GM19043 (cell line): ENCODE results near the gene BTN1A1.
A peak's percentile ranks its signal among the peaks of the same experiment; 100 is the strongest.
"Not testable (repeated sequence)": the region's sequence is repeated elsewhere in the genome, so short reads cannot be mapped to it uniquely, and the experiment has no call there.

Experiments
- ATAC-seq: cut with Tn5 transposase; IDR thresholded peaks from one replicate; pipeline ENCODE4 v1.9.1; 2021; ENCODE audit warnings: low read depth; ENCODE audit not compliant: unreplicated experiment

Gene BTN1A1

DNA sequence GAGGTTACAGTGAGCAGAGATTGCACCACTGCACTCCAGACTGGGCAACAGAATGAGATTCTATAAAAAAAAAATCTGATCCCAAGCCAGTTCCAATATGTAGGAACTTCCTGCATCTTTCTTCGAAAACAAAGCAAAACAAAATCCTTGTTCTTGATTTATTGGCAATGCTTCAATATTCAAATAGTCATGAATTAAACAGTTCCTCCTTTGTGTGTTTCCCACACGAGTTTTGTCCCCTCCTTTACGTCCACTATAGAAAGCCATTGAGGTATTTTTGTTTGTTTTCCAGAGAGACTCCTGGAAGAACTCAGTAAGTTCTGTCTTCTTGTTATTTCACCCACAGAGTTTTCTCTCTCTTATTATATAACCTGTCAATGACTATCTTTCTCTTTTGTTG lies 7.6 kb downstream of the BTN1A1 start:
- no peak for ATAC-seq

DNA sequence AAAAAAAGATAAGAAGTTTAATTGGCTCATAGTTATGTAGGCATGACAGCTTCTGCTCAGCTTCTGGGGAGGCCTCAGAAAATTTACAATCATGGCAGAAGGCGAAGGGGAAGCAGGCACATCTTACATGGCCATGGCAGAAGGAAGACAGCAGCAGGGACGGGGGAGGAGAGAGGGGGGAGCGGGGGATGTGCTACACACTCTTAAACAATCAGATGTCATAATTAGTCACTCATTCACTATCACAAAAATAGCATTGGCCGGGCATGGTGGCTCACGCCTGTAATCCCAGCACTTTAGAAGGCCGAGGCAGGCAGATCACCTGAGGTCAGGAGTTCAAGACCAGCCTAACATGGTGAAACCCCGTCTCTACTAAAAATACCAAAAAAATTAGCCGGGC lies 10.9 kb downstream of the BTN1A1 start:
- ATAC-seq: not testable (repeated sequence)

DNA sequence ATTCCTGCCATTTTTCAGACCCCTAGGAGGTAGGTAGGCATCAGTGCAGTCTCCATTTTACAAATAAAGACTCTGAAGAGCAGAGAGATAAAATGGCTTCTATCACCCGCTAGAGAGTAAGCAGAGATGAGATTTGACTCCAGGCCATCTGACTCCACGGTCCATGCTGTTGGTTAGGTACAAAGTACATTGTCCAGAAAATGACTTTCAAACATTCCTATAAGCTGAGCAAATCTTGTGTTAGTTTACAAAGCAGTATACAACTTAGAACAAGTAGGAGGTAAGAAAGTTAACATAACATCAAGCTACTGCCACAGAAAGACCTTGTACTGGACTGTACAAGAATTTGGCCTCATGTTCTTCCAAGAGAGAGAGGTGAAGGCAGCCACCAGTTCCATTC lies 14.9 kb downstream of the BTN1A1 start:
- ATAC-seq: no peak

DNA sequence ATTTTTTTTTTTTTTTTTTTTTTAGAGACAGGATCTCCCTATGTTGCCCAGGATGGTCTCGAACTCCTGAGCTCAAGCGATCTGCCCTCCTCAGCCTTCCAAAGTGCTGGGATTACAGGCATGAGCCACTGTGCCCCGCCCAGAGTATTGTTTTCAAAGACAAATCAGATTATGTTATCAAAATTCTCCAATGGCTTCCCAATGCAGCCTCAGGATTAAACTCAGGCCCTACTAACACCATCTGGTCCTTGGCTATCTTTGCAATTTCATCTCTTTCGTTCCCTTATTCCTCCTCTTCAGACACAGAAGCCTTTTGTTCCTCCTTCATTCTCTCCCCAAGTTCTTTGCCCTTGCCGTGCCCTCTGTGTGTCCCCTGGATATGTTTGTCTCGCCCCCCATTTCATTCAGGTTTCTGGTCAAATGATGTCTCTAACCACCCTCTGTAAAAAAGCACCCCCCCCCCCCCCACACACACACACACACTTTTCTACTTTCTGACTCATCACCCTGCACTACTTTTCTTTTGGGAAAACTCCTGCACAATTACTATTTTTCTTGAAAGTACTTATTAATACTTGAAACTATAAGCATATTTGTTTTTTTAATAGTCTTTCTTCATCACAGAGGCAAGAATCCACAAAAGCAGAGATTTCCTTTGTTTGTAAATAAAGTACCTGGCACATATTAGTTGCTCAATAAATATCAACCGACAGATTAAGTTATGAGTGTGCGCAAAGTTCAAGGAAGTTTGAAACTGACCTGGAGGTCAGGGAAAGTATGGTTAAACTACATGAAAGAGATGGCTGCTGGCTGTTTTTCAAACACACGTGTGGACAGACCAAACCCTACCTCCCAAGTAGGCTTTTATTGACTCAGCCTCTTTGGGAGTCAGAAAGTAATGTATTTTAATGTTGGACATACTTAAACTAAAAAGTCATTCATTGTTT lies 16.7 kb downstream of the BTN1A1 start:
- ATAC-seq: no peak

DNA sequence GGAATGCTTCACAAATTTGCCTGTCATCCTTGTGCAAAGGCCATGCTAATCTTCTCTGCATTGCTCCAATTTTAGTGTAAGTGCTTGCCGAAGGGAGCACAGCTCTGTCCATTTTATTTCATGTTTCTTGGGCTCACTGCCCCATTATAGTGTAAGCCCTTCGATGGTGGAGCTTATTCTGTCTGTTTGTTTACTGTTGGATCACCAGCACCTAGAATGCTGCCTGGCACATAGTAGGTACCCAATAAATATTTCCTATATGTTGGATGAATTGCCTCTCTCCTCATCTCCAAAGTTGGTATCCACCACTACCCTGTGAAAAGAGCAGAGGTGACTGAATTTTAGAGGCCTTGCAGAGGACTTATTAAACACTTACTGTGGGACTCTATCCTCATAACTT lies 19.3 kb downstream of the BTN1A1 start:
- no peak for ATAC-seq

DNA sequence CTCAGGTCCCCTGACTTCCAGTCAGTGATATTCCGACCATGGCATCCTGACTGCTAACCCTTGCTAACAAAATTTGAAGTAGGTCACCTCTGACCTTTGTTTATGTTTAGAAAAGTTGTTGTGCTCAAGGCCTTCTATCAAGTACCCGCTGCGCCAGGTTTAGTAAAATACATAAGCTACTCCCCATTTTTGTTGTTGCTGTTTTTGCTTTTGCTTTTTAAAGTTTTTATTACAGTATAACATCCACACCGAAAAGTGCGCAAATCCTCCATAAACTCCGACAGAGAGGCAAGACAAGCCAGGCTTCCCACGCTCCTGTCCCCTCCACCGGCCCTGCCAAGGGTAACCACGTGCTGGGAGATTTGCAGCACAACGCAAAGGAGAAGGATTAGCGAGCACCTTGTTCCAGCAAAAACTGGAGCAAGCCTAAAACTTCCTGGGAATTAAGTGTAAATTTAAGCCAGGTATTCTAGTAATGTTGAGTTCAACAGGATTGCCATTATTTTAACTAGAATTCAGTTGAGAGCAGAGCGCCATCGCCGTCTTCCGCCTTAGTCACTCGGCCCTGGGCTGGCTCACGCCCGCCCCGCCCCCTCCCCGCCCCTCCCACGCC lies 20.2 kb downstream of the BTN1A1 start:
- ATAC-seq: peak; percentile 28

DNA sequence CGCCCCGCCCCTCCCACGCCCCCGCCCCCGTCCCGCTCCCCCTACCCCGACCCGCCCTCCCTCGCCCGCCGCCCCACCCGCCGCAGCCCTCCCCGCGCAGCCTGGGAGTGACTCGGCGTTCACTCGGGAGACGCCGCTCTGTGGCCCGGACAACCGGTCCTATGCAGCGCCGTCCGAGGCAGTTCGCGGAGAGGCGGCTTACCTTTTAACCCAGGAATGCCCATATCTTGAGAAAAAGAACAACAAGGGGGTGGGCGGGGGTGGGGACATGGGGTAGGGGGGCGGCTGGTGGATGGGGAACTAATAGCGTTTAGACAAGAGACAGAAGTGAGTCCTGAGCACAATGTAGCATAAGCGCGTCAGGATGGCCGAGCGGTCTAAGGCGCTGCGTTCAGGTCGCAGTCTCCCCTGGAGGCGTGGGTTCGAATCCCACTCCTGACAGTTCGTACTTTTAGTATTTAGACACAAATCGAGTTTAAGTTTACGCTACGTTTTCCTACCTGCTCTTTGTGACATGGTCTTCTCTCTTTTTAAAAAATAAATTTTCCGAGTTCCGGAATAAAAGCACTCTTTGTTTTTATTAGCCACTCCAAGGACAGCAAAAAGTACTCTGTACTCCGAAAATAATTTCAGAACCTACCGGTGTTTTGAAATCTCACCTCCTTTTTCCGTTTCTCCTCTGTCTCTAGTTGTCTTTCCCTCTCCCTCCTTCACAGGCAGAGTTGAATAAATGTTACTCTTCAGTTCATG lies 20.9 kb downstream of the BTN1A1 start:
- peak; percentile 28 for ATAC-seq

DNA sequence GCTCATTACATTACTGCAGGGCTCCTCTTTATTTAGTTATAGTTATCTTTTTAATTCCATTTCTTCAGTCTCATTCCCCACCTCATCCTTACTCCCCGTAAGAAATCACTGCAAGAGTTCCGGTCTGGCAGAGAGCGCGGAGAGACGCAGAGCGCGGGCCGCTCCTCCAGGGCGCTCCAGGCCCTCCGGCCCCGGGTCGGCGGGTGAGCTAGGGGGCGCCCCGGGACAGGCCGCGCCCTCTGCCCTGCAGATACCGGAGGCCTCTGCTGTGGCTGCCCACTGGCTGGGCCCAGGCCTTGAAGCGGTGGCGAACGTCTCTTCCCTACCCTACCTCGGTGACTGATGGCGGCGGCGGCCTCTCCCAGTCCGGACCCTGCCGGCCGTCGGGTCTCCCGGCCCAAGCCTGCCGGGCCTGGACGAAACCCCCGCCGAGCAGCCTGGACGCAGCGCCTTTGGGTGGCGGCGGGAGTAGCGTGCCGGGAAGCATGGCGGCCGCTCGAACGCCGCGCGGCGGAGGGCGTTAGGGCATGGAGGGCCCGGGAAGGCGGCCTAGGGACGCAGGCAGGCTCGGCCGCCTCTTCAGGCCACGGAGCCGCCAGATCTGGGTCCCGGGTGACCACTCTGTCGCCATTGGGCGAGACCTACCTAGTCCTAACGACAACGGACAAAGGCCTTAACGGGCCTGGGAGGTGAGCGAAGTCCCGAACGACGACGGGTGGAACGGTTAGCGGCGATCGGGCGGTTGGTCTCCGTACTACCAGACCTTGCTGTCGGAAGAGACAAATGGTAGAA lies 21.7 kb downstream of the BTN1A1 start:
- ATAC-seq: peak; percentile 85

DNA sequence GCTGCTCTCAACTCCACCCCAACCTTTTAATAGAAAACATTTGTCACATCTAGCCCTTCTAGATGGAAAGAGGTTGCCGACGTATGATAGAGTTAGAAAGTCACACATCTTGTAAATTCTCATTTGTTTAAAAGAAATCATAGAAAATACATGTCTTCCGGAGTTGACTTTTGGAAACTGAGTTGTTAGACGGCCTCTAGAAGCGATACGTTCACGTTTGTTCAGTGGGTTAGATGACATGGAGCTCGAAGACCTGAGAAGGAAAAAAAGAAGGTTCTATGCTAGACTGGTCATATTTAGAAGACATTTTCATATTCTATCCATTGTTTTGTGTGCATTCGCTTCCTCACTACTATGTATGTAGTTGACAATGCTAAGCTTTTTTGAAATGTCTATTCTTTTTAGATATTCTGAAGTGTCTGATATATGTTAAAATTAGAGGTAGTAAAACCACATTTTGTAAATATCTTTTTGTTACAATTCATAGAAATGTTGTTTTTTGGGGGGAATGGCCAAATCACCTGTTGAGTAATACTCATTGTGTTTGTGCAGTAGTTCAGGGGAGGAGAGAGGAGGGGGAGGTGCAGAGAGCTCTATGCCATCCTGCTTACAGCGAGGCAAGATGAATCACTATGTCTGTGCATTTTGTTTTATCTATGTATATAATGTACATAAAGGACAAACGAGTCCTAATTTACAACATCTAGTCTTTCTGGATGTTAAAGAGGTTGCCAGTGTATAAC lies 22.6 kb downstream of the BTN1A1 start:
- ATAC-seq: not testable (repeated sequence)

DNA sequence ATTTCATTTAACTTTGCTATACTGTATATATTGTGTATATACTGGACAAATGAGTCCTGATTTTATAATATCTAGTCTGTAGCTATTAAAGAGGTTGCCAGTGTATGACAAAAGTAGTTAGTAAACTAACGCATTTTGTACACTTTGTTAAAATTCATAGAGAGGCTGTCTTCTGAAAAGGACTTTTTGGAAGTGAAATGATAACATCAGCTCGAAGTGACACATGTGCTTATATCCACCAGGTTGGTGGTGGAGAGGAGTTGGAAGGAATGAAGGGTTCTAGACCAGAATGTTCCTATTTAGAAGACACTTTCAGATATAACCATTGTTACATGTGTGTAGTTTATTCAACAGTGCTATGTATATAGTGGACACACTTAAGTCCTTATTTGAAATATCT lies 24.2 kb downstream of the BTN1A1 start:
- not testable (repeated sequence) for ATAC-seq

DNA sequence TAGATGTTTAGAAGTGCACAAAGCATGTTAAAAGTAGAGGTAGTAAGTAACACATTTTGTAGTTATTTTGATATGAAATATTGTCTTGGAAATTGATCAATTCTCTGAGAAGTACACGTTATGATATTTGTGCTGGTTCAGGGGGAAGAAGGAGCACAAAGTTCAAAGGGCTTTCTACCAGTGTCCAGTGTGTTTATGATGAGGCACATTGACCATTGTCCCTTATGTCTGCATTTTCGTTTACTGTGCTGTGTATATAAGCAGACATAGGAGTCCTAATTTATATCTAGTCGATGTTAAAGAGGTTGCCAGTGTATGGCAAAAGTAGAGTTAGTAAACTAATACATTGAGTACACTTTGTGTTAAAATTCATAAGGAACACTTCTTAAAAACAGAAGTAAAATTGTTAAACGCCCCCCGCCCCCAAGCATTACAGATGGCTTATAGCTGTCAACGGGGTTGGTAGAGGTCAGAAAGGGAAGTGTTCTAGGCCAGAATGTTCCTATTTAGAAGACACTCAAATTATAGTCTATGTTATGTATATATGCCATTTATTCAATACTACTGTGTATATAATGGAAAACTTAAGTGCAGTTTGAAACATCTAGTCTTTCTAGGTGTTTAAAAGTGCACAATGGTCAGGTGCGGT lies 24.7 kb downstream of the BTN1A1 start:
- ATAC-seq: no peak

DNA sequence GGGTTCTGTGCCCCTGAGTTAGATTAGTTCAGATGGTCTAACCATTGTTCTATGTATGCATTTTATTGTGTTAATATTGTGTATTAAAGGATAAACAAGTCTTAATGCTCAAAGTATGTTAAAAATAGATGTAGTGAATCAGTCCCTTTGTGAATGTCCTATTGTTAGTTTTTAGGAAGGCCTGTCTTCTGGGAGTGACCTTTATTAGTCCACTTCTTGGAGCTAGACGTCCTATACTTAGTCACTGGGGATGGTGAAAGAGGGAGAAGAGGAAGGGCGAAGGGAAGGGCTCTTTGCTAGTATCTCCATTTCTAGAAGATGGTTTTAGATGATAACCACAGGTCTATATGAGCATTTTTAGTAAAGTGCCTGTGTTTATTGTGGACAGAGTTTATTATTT lies 25.7 kb downstream of the BTN1A1 start:
- ATAC-seq: no peak

DNA sequence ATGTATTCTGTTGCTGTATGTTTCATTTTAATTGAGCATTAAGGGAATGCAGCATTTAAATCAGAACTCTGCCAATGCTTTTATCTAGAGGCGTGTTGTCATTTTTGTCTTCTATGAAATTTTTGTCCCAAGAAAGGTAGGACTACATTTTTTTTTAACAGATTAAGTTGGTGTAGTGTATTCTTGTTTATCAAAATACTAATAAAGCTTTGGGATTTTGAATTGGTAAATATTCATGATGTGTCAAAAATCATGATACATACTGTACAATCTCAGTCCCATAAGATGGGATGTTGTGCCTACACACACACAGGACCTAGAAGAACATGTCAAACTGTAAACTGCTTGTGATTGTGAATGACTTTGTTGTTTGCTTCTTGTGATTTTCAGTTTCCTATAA lies 26.8 kb downstream of the BTN1A1 start:
- no peak for ATAC-seq

DNA sequence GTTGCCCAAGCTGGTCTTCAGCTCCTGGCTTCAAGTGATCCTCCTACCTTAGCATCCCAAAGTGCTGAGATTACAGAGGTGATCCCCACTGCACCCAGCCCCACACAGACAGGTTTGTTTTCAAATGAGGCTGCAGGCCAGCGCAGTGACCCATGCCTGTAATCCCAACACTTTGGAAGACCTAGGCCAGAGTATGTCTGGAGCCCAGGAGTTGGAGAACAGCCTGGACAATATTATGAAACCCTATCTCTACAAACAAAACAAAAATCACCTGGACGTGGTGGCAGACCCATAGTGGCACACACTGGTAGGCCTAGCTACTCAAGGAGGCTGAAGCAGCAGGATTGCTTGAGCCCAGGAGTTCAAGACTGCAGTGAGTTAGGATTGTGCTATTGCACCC lies 30.1 kb downstream of the BTN1A1 start:
- ATAC-seq: no peak

DNA sequence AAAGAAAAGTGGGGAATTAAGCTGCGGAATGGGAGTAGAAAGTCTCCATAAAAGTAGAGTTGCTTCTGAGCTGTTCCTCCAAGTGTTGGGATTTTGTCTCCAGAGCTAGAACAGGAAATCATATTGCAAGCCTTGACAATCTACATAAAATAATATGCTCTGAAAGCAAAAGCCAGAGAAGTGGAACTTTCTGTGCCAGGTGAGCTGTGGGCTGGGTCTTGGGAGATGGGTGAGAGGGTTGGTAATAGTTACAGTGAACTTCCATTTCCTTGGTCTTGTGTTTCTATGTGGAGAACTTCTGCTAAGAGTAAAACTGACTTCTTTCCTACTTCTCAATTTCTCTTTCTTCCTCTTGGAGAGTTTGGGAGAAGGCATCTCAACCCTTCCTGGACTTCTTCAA lies 31.8 kb downstream of the BTN1A1 start:
- ATAC-seq: no peak

DNA sequence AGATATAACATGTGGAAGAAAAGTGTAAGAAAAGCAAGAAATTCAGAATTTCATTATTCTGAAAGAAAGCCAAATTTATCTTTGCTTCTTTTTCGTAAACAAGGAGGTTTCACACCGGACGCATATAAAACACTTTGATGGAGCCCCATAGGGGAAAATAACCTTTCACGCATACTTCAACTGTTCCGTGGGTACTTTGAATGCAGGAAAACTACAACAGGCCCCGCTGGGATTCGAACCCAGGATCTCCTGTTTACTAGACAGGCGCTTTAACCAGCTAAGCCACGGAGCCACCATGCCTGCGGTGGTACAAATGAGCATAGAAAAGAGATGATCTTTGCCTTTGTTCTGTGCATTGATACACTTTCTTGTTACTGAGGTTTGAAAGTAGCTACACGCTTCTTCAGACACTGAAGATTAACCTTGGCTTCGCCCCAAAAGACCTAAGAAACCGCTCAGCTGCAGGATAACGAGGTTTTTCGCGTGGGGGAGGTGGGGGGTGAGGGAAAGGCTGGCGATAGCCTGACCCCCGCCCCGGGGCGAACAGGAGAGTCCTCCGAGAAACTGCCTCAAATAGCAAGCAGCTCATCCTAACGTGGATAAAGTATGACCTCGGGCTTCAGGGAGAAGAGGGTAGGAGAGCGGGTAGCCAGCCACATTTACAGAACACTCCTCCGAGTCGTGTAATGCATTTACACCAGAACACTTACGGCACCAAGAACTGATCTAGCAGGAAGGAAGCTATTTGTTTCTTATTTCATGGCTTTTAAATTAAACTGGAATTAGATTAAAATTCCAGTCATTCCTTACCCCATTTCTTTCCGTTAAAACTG lies 32.8 kb downstream of the BTN1A1 start:
- ATAC-seq: no peak

DNA sequence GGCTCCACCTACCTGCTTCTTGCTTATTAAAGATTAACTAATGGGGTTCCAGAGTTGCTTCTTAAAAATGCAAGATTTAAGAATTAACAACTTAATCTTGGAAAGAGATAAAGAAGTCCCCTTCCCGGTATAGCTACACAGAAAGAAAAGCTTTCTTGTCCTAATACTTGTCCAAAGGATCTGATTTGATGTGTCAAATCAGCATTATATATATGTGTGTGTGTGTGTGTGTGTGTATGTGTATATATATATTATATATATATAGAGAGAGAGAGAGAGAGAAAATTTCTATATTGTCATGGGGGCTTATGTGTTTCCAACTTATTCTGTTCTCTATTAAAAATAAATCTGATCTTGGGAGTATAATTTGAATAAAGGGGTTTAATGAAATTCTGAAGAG lies 33.4 kb downstream of the BTN1A1 start:
- ATAC-seq: no peak

DNA sequence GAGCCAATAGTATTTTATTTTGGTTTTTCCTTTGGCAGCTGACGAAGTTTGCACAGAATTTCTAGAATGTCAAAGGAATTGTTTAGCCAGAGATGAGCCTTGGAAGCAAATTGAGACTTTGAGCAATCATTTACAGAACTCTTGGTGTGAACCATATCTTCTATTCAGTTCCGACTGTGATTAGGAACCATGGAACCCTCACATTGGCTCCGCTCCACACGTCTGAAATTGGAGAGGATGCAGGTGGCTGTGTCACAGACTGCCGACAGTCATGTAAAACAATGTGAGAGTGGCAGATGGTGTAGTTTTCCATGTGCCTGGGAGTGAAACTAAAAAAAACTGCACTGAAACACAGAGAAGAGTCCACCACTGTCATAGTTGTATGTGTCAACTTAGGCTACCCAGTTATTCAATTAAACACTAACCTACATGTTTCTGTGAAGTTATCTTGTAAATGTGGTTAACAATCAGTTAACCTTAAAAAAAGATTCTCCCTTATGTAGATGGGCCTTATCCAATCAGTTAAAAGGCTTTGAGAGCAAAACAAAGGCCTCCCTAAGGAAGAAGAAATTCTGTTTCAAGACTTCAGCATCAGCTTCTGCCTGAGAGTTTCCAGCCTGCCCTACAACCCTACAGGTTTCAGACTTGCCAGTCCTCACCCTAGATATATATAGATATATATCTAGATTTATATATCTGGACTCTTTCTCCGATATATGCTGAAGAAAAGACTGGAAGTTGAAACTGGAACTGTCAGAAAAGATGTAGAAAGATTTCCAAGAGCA lies 34.8 kb downstream of the BTN1A1 start:
- ATAC-seq: no peak
